Superior temporal gyrus (tissue), 1 donor: ENCODE measurements around the gene CHMP5.
A peak's percentile ranks its signal among the peaks of the same experiment; 100 is the strongest.
"Not testable (repeated sequence)": the region's sequence is repeated elsewhere in the genome, so short reads cannot be mapped to it uniquely, and the experiment has no call there.

Experiments
- DNase-seq: peaks from one replicate; pipeline ENCODE4 v3.0.0-alpha.2; 2016; ENCODE audit errors: extremely low spot score

Gene CHMP5

DNA sequence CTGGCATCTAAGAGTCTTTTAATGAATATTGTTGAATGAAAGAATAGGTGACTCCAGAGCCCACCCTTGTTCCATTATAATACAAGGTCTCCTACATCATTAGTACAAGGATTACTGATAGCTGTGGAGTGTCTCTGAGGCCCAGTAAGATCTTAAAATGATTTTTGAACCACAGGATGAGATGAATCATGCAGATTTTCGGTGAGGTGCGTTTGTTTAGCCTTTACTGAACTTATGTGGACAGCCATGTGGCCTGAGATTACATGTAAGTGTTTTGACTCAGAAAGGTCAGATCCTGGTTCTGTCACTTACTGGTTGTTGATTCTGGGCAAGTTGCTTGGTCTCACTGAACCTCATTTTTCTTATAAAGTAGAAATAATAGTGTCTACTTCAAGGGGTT, 47.1 kb downstream of the CHMP5 start:
- DNase-seq, result no peak

DNA sequence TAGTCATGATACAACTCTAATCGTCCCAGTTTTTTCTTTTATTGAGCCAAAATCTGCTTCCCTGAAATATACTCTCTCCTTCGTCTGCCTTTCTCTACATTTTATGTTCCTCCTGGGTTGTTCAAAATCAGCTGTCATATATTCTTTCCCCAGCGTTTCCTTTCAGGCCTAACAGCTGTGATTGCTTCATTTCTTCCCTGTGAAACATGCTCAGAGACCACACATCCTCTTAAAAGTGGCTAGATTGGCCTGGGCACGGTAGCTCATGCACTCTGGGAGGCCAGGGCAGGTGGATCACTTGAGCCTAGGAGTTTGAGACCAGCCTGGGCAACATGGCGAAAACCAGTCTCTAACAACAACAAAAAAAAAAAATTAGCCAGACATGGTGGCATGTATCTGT, 50.5 kb downstream of the CHMP5 start:
- peak; percentile 55 for DNase-seq

DNA sequence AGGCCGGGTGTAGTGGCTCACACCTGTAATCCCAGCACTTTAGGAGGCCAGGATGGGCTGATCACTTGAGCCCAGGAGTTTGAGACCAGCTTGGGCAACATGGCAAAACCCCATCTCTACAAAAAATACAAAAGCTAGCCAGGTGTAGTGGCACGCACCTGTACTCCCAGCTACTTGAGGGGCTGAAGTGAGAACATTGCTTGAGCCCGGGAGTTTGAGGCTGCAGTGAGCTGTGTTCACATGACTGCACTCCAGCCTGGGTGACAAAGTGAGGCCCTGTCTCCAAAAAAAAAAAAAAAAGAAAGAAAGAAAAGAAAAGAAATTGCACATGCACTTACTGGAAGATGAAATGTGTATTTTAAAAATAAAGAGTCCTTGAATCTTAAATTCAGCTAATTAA, 52.3 kb downstream of the CHMP5 start:
- DNase-seq, result not testable (repeated sequence)

DNA sequence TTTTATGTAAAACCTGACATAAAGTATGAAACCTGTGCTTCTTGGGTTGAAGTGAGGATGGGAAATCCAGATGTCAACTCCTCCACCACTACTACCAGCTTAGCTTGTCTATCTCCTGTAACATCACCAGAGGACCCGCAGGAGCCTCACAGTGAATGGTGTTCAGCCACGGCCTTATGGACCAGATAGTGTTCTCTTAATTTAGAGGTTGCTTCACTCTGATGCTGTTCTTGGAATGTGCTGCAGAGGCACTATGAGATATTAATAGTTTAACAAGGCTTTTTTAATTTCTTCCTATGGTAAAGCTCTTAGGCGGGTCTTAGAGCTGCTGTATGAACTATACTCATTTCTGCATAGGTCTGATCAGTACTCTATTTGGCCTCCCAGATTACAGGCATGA, 53.4 kb downstream of the CHMP5 start:
- peak; percentile 19 for DNase-seq

DNA sequence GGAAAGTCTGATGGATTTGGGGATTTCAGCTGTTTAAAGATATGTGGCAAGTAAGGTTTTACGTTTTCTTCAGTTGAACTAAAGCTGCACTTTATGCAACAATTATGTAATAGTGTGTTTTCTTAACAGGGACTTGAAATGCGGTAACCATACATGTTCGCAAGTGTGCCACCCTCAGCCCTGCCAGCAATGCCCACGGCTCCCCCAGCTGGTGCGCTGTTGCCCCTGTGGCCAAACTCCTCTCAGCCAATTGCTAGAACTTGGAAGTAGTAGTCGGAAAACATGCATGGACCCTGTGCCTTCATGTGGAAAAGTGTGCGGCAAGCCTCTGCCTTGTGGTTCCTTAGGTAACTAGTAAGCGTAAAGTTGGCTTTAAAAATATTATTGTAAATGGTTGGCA, 53.9 kb downstream of the CHMP5 start:
- peak; percentile 32 for DNase-seq

DNA sequence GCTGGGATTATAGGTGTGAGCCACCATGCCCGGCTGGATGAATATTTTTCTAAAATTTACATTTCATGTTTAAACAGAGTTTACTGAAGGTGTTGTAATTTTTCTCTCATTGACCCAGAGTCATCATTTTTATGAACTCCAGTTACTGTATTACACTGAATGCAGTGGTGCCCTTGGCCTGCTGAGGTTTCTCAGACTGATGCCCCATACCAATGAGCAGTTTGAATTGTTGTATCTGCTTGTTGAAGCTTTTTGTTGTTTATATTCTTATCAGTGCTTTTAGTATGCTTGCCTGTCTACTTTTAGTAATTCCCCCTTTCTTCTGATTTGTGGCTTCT, 55.4 kb downstream of the CHMP5 start:
- no peak for DNase-seq

DNA sequence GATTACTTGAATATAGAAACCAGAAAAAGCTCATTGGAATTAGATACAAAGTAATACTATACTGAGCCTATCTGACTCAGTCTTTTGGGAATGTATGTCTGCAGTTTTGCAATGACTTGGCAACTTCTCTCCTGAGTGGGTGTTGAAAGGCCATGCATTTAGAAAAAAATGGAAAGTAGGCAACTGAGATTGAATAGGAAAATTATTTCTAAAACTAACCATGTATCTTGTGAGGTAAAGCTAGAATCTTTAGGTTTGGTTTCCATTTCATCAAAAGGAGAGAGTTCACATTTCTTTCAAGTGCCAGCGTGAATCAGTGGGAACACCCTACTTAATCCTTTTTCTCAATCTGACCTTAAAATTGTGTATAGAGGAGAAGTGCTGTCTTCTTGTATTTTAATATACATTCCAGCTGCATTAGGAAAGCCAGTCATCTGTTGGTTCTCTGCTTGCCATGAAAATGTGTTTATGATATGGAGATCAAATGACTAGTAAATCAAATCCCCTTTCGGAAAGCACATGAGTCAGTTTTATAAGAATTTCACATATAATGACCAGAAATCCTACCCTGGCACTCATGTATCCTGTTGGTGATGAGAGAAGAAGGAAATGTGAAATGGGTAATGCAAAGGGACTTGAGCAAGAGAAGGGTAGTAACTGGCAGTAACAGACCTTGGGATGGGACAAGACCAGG, 55.9 kb downstream of the CHMP5 start:
- peak; percentile 55 for DNase-seq

DNA sequence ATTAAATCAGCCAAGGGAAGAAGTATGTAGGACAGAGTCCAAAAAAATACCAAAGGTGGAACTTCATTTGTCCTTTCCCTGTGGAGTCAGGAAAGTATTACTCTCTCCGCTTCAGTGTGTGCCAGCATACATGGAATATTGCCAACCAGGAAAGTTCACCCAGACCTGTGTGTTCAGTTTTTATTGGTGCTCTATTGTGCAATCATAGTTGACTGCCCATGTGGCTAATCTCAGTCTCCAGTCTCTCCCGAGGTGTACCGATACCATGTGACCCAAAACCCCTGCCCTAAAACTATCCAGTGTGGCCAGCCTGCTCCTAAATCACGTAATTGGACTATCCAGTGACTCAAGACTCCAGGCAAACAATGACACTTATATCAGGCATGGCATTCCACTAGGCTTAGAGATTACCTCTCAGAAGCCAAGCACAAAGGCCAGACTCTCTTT, 64.3 kb downstream of the CHMP5 start:
- DNase-seq, result no peak

DNA sequence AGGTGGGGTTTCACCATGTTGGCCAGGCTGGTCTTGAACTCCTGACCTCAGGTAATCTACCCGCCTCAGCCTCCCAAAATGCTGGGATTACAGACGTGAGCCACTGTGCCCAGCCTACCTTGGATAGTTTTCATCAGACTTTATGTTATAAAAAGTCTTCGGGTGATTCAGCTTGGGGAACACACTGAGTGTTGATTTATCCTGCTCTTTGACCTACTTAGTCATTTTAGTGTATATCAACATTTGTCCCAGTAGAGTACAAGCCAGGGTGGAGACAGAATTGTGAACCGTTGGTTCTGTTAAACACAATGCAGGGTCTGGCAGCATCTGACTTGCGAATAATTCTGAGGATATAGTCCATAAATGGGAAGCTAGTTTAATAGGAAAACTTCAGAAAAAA, 65.1 kb downstream of the CHMP5 start:
- DNase-seq, result no peak

DNA sequence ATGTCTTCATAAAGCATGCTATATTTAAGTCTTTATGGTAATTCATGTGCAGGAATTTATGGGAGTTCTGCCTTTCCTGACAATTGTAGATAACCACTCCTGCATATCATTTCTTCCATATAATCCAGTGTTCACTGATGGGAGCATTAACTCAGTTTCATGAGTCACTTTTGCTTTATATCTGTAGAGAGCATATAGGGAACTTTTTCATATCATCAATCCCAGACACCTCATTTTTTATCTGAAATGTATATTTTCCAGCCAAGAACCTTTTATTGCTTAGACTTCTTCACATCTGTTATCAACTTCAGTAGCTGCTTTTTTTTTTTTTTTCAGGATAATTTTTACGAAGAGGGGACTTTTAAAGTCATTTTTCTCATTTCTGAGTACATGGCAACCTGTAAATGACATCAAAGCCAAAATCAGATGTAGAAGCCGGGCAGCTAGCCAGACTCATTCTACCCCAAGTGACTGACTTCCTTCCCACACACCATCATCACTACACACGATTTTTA, 66.6 kb downstream of the CHMP5 start:
- no peak for DNase-seq
